ENCODE results near the gene DTX1.

DNA sequence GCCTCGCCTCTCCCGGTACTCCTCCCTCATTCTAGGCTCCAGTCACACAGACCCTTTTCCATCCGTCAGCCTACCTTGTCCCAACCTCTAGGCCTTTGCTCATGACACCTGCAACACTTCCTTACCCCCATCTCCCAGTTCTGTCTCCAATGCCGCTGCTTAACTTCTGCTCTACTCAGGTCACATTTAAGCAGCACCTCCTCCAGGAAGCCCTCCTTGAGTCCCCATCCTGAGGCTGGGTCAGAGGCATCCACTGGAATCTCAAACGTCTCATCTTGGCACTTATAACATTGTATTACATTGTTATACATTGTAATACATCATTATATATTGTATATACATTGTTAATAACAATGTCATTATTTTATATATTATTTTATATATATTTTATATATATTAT is 46.3 kb downstream of the DTX1 start:
- TF ChIP-seq, protein P1, sequence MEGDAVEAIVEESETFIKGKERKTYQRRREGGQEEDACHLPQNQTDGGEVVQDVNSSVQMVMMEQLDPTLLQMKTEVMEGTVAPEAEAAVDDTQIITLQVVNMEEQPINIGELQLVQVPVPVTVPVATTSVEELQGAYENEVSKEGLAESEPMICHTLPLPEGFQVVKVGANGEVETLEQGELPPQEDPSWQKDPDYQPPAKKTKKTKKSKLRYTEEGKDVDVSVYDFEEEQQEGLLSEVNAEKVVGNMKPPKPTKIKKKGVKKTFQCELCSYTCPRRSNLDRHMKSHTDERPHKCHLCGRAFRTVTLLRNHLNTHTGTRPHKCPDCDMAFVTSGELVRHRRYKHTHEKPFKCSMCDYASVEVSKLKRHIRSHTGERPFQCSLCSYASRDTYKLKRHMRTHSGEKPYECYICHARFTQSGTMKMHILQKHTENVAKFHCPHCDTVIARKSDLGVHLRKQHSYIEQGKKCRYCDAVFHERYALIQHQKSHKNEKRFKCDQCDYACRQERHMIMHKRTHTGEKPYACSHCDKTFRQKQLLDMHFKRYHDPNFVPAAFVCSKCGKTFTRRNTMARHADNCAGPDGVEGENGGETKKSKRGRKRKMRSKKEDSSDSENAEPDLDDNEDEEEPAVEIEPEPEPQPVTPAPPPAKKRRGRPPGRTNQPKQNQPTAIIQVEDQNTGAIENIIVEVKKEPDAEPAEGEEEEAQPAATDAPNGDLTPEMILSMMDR (IDR thresholded peaks at IDR 0.05; ENCODE audit: insufficient read depth, low read depth, low read length) = no peak
- no peak for TF ChIP-seq EZH2 (IDR thresholded peaks at IDR 0.05; ENCODE audit: insufficient read depth, low read length)
